Left lung (tissue), 10 donors: ENCODE measurements around the gene CYP4B1. TPM values are rescaled to one million over a fixed set of nuclear protein-coding genes. Genes with fewer than 3 reads are reported as not detected.
"Not testable (repeated sequence)": the region's sequence is repeated elsewhere in the genome, so short reads cannot be mapped to it uniquely, and the experiment has no call there.

Experiments used
- ATAC-seq: fragments of 200-7000 bp; cut with Tn5 transposase; one replicate; pipeline ENCODE4 v1.9.1; 2020; ENCODE audit warnings: moderate library complexity
- DNase-seq, 4 donors: peaks; one replicate each; pipeline ENCODE4 v3.0.0-alpha.2; 2013 to 2020
- H3K27ac ChIP-seq, 2 donors: fragments of 200-600 bp; sonication (generic) in 1 of 2; one replicate each; pipeline versions ENCODE4 v1.5.0 to v1.8.0; 2020 to 2021
- H3K27me3 ChIP-seq, 2 donors: fragments of 200-600 bp; sonication (generic) in 1 of 2; one replicate each; pipeline versions ENCODE4 v1.5.0 to v1.8.0; 2020 to 2021
- H3K36me3 ChIP-seq, 2 donors: fragments of 200-600 bp; sonication (generic) in 1 of 2; one replicate each; pipeline versions ENCODE4 v1.5.0 to v1.8.0; 2020 to 2021
- H3K4me1 ChIP-seq, 2 donors: fragments of 200-600 bp; one replicate each; pipeline ENCODE4 v1.8.0; 2021
- H3K4me3 ChIP-seq, 2 donors: fragments of 200-600 bp; sonication (generic) in 1 of 2; one replicate each; pipeline versions ENCODE4 v1.5.0 to v1.8.0; 2020 to 2021; ENCODE audit warnings: mild to moderate bottlenecking in 1 of 2
- H3K9me3 ChIP-seq, 2 donors: fragments of 200-600 bp; sonication (generic) in 1 of 2; one replicate each; pipeline versions ENCODE4 v1.5.0 to v1.8.0; 2020 to 2021
- CTCF ChIP-seq, 2 donors: fragments of 200-600 bp; sonication (generic) in 1 of 2; IDR thresholded peaks; one replicate each; pipeline versions ENCODE4 v1.5.0 to v1.8.0; 2021; ENCODE audit warnings: antibody characterized with exemption in 2 of 2
- intact Hi-C, 2 donors: fragments of 100-400 bp; cut with DNase I; formaldehyde crosslinking; loops; one replicate each; pipeline versions ENCODE4 v1.11.2 to v1.14.2; 2022
- polyA plus RNA-seq, 6 donors: library from polyadenylated mRNA; unstranded; fragments of 120-200 nt; gene quantifications; one replicate each; pipeline ENCODE4 v1.2.1, GENCODE V29; 2013; ENCODE audit not compliant: insufficient read length in 6 of 6
- total RNA-seq, 2 donors: library from RNA; stranded (reverse); fragmentation: NEBNext Ultra II Directional; extraction: Animal tissue kit (Norgen Biotek cat#: 25700); gene quantifications; one replicate each; pipeline ENCODE4 v1.2.1, GENCODE V29; 2021
- donor health status: DM: no; HTN: yes; CAD: no.
- donor health status: DM: no; HTN: no; CAD: no.

Gene CYP4B1
- total and polyA plus RNA-seq, 8 donors, result 1.6 to 417 (median 2.5) TPM

- Histone ChIP-seq H3K9me3 (peaks cover 0 to 57% of the 10 kb centered on the region in 2 donors), H3K4me1 (peaks cover 5 to 8% of the 10 kb centered on the region in 2 donors), H3K27ac (no peak overlapping the region), H3K36me3 (no peaks in the 10 kb centered on the region), H3K27me3 (no peaks in the 10 kb centered on the region), H3K4me3 (no peak overlapping the region)
- intact Hi-C loops, result no loop called here
- TF ChIP-seq CTCF (IDR thresholded peaks at IDR 0.05), result no peak
- no peak for ATAC-seq
- no peak for DNase-seq
These were observed 26.3 kb upstream of the CYP4B1 start for GRCh38 chr1:46772571-46772970.

GRCh38 chr1:46774297-46774696 lies 24.5 kb upstream of the CYP4B1 start:
- no peak for ATAC-seq
- Histone ChIP-seq H3K9me3 (peaks cover 0 to 46% of the 10 kb centered on the region in 2 donors), H3K36me3 (no peaks in the 10 kb centered on the region), H3K27ac (no peak overlapping the region), H3K27me3 (no peaks in the 10 kb centered on the region), H3K4me3 (no peak overlapping the region), H3K4me1 (no peaks in the 10 kb centered on the region)
- intact Hi-C loops, result no loop called here
- DNase-seq, result no peak
- TF ChIP-seq CTCF (IDR thresholded peaks at IDR 0.05), result no peak

GRCh38 chr1:46778456-46778855 lies 20.4 kb upstream of the CYP4B1 start:
- DNase-seq, H3K27me3 ChIP-seq, H3K27ac ChIP-seq, H3K36me3 ChIP-seq, ATAC-seq, H3K4me3 ChIP-seq, H3K4me1 ChIP-seq, intact Hi-C loops: not testable (repeated sequence)
- peaks cover 0 to 15% of the 10 kb centered on the region in 2 donors for H3K9me3 ChIP-seq

GRCh38 chr1:46784666-46785065 lies 14.2 kb upstream of the CYP4B1 start:
- H3K36me3 ChIP-seq, result no peaks in the 10 kb centered on the region
- ATAC-seq (no peak), DNase-seq (no peak)
- no peak overlapping the region for H3K4me3 ChIP-seq
- intact Hi-C loops, result no loop called here
- no peaks in the 10 kb centered on the region for H3K27me3 ChIP-seq
- H3K9me3 ChIP-seq, result peaks cover 0 to 9% of the 10 kb centered on the region in 2 donors
- H3K4me1 ChIP-seq, result no peaks in the 10 kb centered on the region
- H3K27ac ChIP-seq, result no peak overlapping the region
- no peak for TF ChIP-seq CTCF (IDR thresholded peaks at IDR 0.05)

- H3K4me1 ChIP-seq, H3K27me3 ChIP-seq, H3K4me3 ChIP-seq, intact Hi-C loops, ATAC-seq, H3K27ac ChIP-seq, H3K9me3 ChIP-seq, H3K36me3 ChIP-seq: not testable (repeated sequence)
- DNase-seq, result peak in 1 of 4 donors; percentile 14
These were observed 10.2 kb upstream of the CYP4B1 start for GRCh38 chr1:46788634-46789033.

- Histone ChIP-seq H3K9me3 (no peaks in the 10 kb centered on the region), H3K36me3 (no peaks in the 10 kb centered on the region), H3K27ac (no peak overlapping the region), H3K27me3 (no peaks in the 10 kb centered on the region), H3K4me3 (no peak overlapping the region), H3K4me1 (no peaks in the 10 kb centered on the region)
- no peak for TF ChIP-seq CTCF (IDR thresholded peaks at IDR 0.05)
- ATAC-seq, result no peak
- intact Hi-C loops, result no loop called here
- no peak for DNase-seq
These were observed 8.3 kb upstream of the CYP4B1 start for GRCh38 chr1:46790446-46791101.
